Measurements from ENCODE around the gene WDFY3. TPM values are rescaled to one million over a fixed set of nuclear protein-coding genes. Genes with fewer than 3 reads are reported as not detected.

WDFY3 gene
- polyA plus RNA-seq, 1 of the 3 experiments (the other 2 are of a cell fraction) = 13.8 TPM

GRCh38 chr4:84855774-84856173, 110.7 kb downstream of the WDFY3 start:
- Histone ChIP-seq H3K9ac (no peak overlapping the region), H3K4me1 (ENCODE audit: control insufficient read depth in 1 of 2, insufficient read depth in 2 of 2, low read depth in 1 of 2, low read length in 1 of 2) (peaks cover 0 to 2% of the 10 kb centered on the region in 2 experiments; a peak in 2 of 4 replicates), H3F3A (replicated peaks; ENCODE audit: insufficient read depth) (no peaks in the 10 kb centered on the region), H3K4me3 (ENCODE audit: low read depth in 2 of 2, low read length in 1 of 2) (no peak overlapping the region), H3K9me3 (no peaks in the 10 kb centered on the region), H4K20me1 (ENCODE audit: insufficient read depth) (no peaks in the 10 kb centered on the region; the same call in 1 of the 2 replicates), H3K36me3 (replicated peaks in 1 of 2; ENCODE audit: control insufficient read depth in 1 of 2, insufficient read depth in 2 of 2, low read length in 1 of 2) (peaks cover 13 to 14% of the 10 kb centered on the region in 2 experiments), H2AFZ (ENCODE audit: low read depth) (no peak overlapping the region), H3K9me2 (no peaks in the 10 kb centered on the region), H3K27me3 (ENCODE audit: insufficient read depth) (no peaks in the 10 kb centered on the region), H3K4me2 (no peak overlapping the region), H3K27ac (ENCODE audit: low read depth in 2 of 2, low read length in 1 of 2) (no peak overlapping the region), H3K79me2 (ENCODE audit: insufficient read depth) (peaks cover 21% of the 10 kb centered on the region; the same call in 1 of the 2 replicates)
- DNase-seq = no peak
- POLR2A ChIA-PET = no interaction called here
- WGBS (ENCODE audit: low lambda C conversion rate) = 100% methylated on average over 2 of the region's 2 CpGs
- TF ChIP-seq POLR2AphosphoS5 (IDR thresholded peaks at IDR 0.05; ENCODE audit: low read depth, low read length) = no peak
- TF ChIP-seq REST (IDR thresholded peaks at IDR 0.05; ENCODE audit: low read depth, low read length) = no peak
- no peak for TF ChIP-seq FOXJ3 (CRISPR knock-in tag; IDR thresholded peaks at IDR 0.05)
- TF ChIP-seq GATA2 (CRISPR knock-in tag; IDR thresholded peaks at IDR 0.05) = no peak
- no peak for TF ChIP-seq EP300 (IDR thresholded peaks at IDR 0.05; ENCODE audit: borderline replicate concordance in 1 of 2, low read depth in 1 of 2, low read length in 1 of 2)
- TF ChIP-seq CHD2 (IDR thresholded peaks at IDR 0.05; ENCODE audit: low read length, partially characterized antibody) = no peak
- no peak for TF ChIP-seq TAF1 (IDR thresholded peaks at IDR 0.05; ENCODE audit: borderline replicate concordance, low read depth, low read length)
- TF ChIP-seq ELF1 (IDR thresholded peaks at IDR 0.05) = no peak
- TF ChIP-seq MAX (IDR thresholded peaks at IDR 0.05; ENCODE audit: low read depth) = no peak
- TF ChIP-seq, protein P1, sequence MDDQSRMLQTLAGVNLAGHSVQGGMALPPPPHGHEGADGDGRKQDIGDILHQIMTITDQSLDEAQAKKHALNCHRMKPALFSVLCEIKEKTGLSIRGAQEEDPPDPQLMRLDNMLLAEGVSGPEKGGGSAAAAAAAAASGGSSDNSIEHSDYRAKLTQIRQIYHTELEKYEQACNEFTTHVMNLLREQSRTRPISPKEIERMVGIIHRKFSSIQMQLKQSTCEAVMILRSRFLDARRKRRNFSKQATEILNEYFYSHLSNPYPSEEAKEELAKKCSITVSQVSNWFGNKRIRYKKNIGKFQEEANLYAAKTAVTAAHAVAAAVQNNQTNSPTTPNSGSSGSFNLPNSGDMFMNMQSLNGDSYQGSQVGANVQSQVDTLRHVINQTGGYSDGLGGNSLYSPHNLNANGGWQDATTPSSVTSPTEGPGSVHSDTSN (IDR thresholded peaks at IDR 0.05) = no peak
- TF ChIP-seq YY1 (IDR thresholded peaks at IDR 0.05; ENCODE audit: low read depth) = no peak
- CTCF ChIA-PET = interaction anchor here (0.6 kb wide), 1 partner anchor 20 kb away, joined by 3 read pairs; no protein-coding TSS in a partner anchor

DNA sequence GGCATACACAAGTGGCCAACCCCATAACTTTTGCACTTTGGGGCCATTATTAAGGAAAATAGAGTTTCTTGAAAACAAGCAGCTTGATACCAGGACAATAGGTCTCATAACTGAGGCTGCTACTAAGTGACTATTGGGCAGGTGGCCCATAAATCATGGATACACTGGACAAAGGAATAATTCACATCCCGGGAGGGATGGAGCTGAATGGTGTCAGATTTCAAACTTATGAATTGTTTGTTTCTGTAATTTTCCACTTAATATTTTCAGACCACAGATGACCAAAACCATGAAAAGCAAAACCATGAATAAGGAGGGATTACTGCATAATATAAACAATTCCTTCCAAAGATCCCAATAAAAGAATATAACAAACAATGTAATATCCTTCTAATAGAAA, 114.4 kb downstream of the WDFY3 start:
- Histone ChIP-seq H3K27ac (ENCODE audit: low read depth in 2 of 2, low read length in 1 of 2) (peak overlapping the region in 1 of 2 experiments; percentile 37; a peak in 1 of 4 replicates), H3K9me2 (no peaks in the 10 kb centered on the region), H3K4me2 (no peak overlapping the region), H3K27me3 (ENCODE audit: insufficient read depth) (no peaks in the 10 kb centered on the region), H3K36me3 (replicated peaks in 1 of 2; ENCODE audit: control insufficient read depth in 1 of 2, insufficient read depth in 2 of 2, low read length in 1 of 2) (peaks cover 21 to 23% of the 10 kb centered on the region in 2 experiments), H2AFZ (ENCODE audit: low read depth) (no peak overlapping the region), H3F3A (replicated peaks; ENCODE audit: insufficient read depth) (no peaks in the 10 kb centered on the region), H3K9me3 (no peaks in the 10 kb centered on the region), H3K4me1 (ENCODE audit: control insufficient read depth in 1 of 2, insufficient read depth in 2 of 2, low read depth in 1 of 2, low read length in 1 of 2) (peaks cover 0 to 2% of the 10 kb centered on the region in 2 experiments; a peak in 2 of 4 replicates), H3K79me2 (ENCODE audit: insufficient read depth) (peaks cover 27% of the 10 kb centered on the region; the same call in 1 of the 2 replicates), H3K9ac (no peak overlapping the region), H3K4me3 (ENCODE audit: low read depth in 2 of 2, low read length in 1 of 2) (no peak overlapping the region), H4K20me1 (ENCODE audit: insufficient read depth) (no peaks in the 10 kb centered on the region; the same call in 1 of the 2 replicates)
- 15% methylated on average over 1 of the region's 1 CpG for WGBS (ENCODE audit: low lambda C conversion rate)
- TF ChIP-seq TCF12 (IDR thresholded peaks at IDR 0.05) = peak; percentile 38; the same call in 1 of the 2 replicates
- TF ChIP-seq RAD21 (IDR thresholded peaks at IDR 0.05; ENCODE audit: low read length) = no peak
- TF ChIP-seq JUND (IDR thresholded peaks at IDR 0.05) = 0 out of 2 replicates have a peak, but pooled peaks have one; percentile 6
- TF ChIP-seq TAF1 (IDR thresholded peaks at IDR 0.05; ENCODE audit: borderline replicate concordance, low read depth, low read length) = no peak
- no peak for TF ChIP-seq FOXJ3 (CRISPR knock-in tag; IDR thresholded peaks at IDR 0.05)
- TF ChIP-seq, protein P1 (IDR thresholded peaks at IDR 0.05) = peak; percentile 80
- CTCF ChIA-PET = no interaction called here
- POLR2A ChIA-PET = no interaction called here
- no peak for DNase-seq

Measured in SK-N-SH (cell line).